K562 (cell line): ENCODE results near the gene PPP3CA. TPM values are rescaled to one million over a fixed set of nuclear protein-coding genes. Genes with fewer than 3 reads are reported as not detected.

Experiments used
- ATAC-seq: fragments of 200-7000 bp; cut with Tn5 transposase; 3 replicates; pipeline ENCODE4 v1.9.1; 2020; ENCODE audit warnings: moderate library complexity
- BruUV-seq: library from RNA; stranded (reverse); fragments of 400-500 nt; replicated peaks from 2 replicates; lab custom pipeline; 2021; lab: Mats Ljungman, UMichigan
- CTCF ChIA-PET: fragments of 300-600 bp; formaldehyde crosslinking; extraction: SDS; loops from one replicate; lab custom pipeline; 2021; ENCODE audit warnings: low intra/inter-chr PET ratio; lab: Yijun Ruan, JAX
- POLR2A ChIA-PET: fragments of 300-600, 350-650 bp; sonication (Branson Sonifier 250); formaldehyde crosslinking; extraction: SDS; loops from one replicate; lab custom pipeline; 2021; ENCODE audit warnings: antibody characterized with exemption, inconsistent platforms; lab: Yijun Ruan, JAX
- DNase-seq, 4 experiments: peaks; one replicate each; pipeline versions ENCODE4 v3.0.0 to v3.0.0-alpha.2; 2011 to 2018; ENCODE audit warnings: low spot score in 3 of 4, mixed read lengths in 3 of 4; ENCODE audit errors: extremely low read depth in 1 of 4
- FAIRE-seq: peaks from 2 replicates; lab custom pipeline; 2011; peaks lifted over from hg19 to GRCh38; lab: Jason Lieb, UNC
- H2AFZ ChIP-seq: 2 replicates; pipeline ENCODE4 v1.6.0; 2011; ENCODE audit warnings: low read depth, low read length, control low read depth, inconsistent platforms
- H3K27ac ChIP-seq: fragments of 200-600 bp; 3 replicates; pipeline ENCODE4 v1.8.0; 2011; ENCODE audit warnings: low read depth, mild to moderate bottlenecking, control low read depth, inconsistent platforms, low read length, moderate library complexity, mixed read lengths; ENCODE audit errors: extremely low read depth
- H3K27me3 ChIP-seq, 2 experiments: fragments of 300-600 bp in 1 of 2; 2 replicates in 1 of 2; 3 replicates in 1 of 2; pipeline versions ENCODE4 v1.6.0 to v1.8.0; 2011; ENCODE audit warnings: inconsistent platforms in 2 of 2, low read length in 2 of 2, mild to moderate bottlenecking in 1 of 2, mixed read lengths in 1 of 2, moderate library complexity in 1 of 2; ENCODE audit not compliant: control insufficient read depth in 2 of 2, insufficient read depth in 2 of 2
- H3K36me3 ChIP-seq: fragments of 300-600 bp; 3 replicates; pipeline ENCODE4 v1.8.0; 2011; ENCODE audit warnings: mild to moderate bottlenecking, low read length, inconsistent platforms; ENCODE audit not compliant: control insufficient read depth, insufficient read depth
- H3K4me1 ChIP-seq, 2 experiments: fragments of 200-600 bp in 1 of 2; replicated peaks in 1 of 2; 2 replicates in 1 of 2; 3 replicates in 1 of 2; pipeline versions ENCODE4 v1.5.1 to v1.8.0; 2011; ENCODE audit warnings: inconsistent platforms in 2 of 2, low read length in 2 of 2, mild to moderate bottlenecking in 1 of 2, mixed read lengths in 1 of 2, moderate library complexity in 1 of 2; ENCODE audit not compliant: control insufficient read depth in 2 of 2, insufficient read depth in 2 of 2
- H3K4me2 ChIP-seq: 2 replicates; pipeline ENCODE4 v1.6.1; 2011; ENCODE audit warnings: low read length, control low read depth, inconsistent platforms, mixed read lengths; ENCODE audit not compliant: insufficient read depth
- H3K4me3 ChIP-seq: fragments of 200-600 bp; sonication (generic), shearing (Covaris generic); 2 replicates; pipeline ENCODE4 v1.5.1; 2016; ENCODE audit warnings: control low read depth, inconsistent platforms
- H3K79me2 ChIP-seq: fragments of 200-600 bp; 3 replicates; pipeline ENCODE4 v1.8.0; 2011; ENCODE audit warnings: low read length, inconsistent platforms; ENCODE audit not compliant: control insufficient read depth, insufficient read depth
- H3K9ac ChIP-seq, 2 experiments: 2 replicates each; pipeline versions ENCODE4 v1.6.0 to v1.6.1; 2011; ENCODE audit warnings: low read depth in 2 of 2, low read length in 2 of 2, control low read depth in 1 of 2, inconsistent platforms in 1 of 2, mild to moderate bottlenecking in 1 of 2, mixed read lengths in 1 of 2; ENCODE audit not compliant: insufficient read depth in 1 of 2
- H3K9me1 ChIP-seq: one replicate; pipeline ENCODE4 v1.6.0; 2011; ENCODE audit warnings: inconsistent platforms, mild to moderate bottlenecking, low read length, moderate library complexity; ENCODE audit not compliant: control insufficient read depth, insufficient read depth
- H3K9me3 ChIP-seq: replicated peaks from 2 replicates; pipeline ENCODE4 v1.5.1; 2011; ENCODE audit warnings: low read depth, low read length, inconsistent platforms; ENCODE audit not compliant: control insufficient read depth, insufficient read depth
- H4K20me1 ChIP-seq: replicated peaks from 2 replicates; pipeline ENCODE4 v1.6.1; 2011; ENCODE audit warnings: low read length, inconsistent platforms, mixed read lengths; ENCODE audit not compliant: control insufficient read depth, insufficient read depth
- DNMT1 ChIP-seq: fragments of 450-650 bp; IDR thresholded peaks from 2 replicates; pipeline ENCODE4 v1.6.1; 2016; ENCODE audit warnings: antibody characterized with exemption, mild to moderate bottlenecking
- E2F3 ChIP-seq: fragments of 250-450 bp; sonication (Bioruptor Pico); IDR thresholded peaks from 2 replicates; pipeline ENCODE4 v1.4.0; 2020; ENCODE audit warnings: mild to moderate bottlenecking
- HEY1 ChIP-seq: fragments of 250-450 bp; sonication (Bioruptor Pico); IDR thresholded peaks from 2 replicates; pipeline ENCODE4 v1.5.0; 2020; ENCODE audit warnings: mild to moderate bottlenecking, moderate library complexity, borderline replicate concordance
- MBD1 ChIP-seq: fragments of 250-450 bp; sonication (Bioruptor Pico); IDR thresholded peaks from 2 replicates; pipeline ENCODE4 v1.8.0; 2022; ENCODE audit warnings: inconsistent platforms
- TFE3 ChIP-seq: fragments of 450-650 bp; formaldehyde crosslinking; IDR thresholded peaks from 2 replicates; pipeline ENCODE4 v1.4.0; 2020; ENCODE audit warnings: mild to moderate bottlenecking, mixed read lengths
- WGBS: fragments of 100-300 bp; shearing (Covaris generic); methylation state at CpG from one replicate; pipeline ENCODE4 v1.1.6; 2016; ENCODE audit warnings: low coverage, mixed read lengths; ENCODE audit not compliant: insufficient coverage; ENCODE audit errors: missing lambda C conversion rate; 5-methylcytosine and 5-hydroxymethylcytosine counted together
- in situ Hi-C: fragments of 300-500 bp; cut with MboI; formaldehyde crosslinking; loops from 4 replicates; pipeline ENCODE4 v1.15.0; 2018; ENCODE audit warnings: inconsistent platforms, mixed read lengths
- intact Hi-C: fragments of 100-400 bp; cut with micrococcal nuclease; formaldehyde crosslinking; loops from 2 replicates; pipeline ENCODE4 v1.14.2; 2022
- polyA plus RNA-seq, 8 experiments: library from polyadenylated mRNA; depleted of rRNA in 4 of 8; stranded (reverse) in 5 of 8; unstranded in 3 of 8; fragments of >200 nt; fragmentation: Nextera tagmentation in 2 of 8; fragmentation: Illumina TruSeq in 1 of 8; extraction: Ambion mirVana in 2 of 8; extraction: Trizol in 1 of 8; gene quantifications; 2 replicates each; pipeline versions ENCODE4 v1.2.1 to v1.2.3, GENCODE V29; 2011 to 2014; ENCODE audit warnings: inconsistent platforms in 1 of 8, missing spikeins in 1 of 8
- total RNA-seq, 7 experiments: library from RNA; depleted of rRNA in 6 of 7; stranded (reverse); fragments of >200 nt in 6 of 7; fragmentation: Illumina TruSeq in 2 of 7; extraction: Trizol in 2 of 7; gene quantifications; 2 replicates each; pipeline versions ENCODE4 v1.2.1 to v1.2.3, GENCODE V29; 2011 to 2021; ENCODE audit warnings: low replicate concordance in 1 of 7

The PPP3CA gene
- total and polyA plus RNA-seq, 9 of the 15 experiments (the other 6 are each of a cell fraction or from before 2014, with no cell fraction given) = 0.94 to 3.2 (median 1.6) TPM

DNA sequence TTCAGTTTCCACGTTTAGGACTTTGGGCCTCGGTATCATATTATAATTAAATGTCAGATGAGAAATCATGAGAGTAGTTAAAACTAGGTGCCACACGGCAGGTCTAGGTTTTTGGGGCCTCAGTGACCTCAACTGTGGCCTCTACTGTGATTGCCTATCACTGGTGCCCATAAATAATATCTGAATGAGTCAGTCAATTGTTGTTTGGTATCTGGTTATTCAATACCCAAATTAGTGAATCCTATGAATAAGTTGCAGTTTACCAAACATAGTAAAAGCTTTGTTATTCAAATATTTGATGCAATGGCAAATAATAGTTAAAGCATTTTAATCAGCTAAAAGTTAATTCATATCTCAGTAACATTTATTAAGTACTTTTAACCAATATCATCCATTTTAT lies 188.8 kb downstream of the PPP3CA start:
- Histone ChIP-seq H3K4me3 (no peak overlapping the region), H3K9me1 (no peaks in the 10 kb centered on the region), H3K9me3 (no peaks in the 10 kb centered on the region), H3K4me1 (no peaks in the 10 kb centered on the region), H3K36me3 (no peaks in the 10 kb centered on the region), H3K4me2 (no peak overlapping the region), H3K79me2 (no peaks in the 10 kb centered on the region), H2AFZ (no peak overlapping the region), H4K20me1 (no peaks in the 10 kb centered on the region), H3K27me3 (no peaks in the 10 kb centered on the region), H3K9ac (no peak overlapping the region), H3K27ac (no peak overlapping the region)
- DNase-seq (no peak), FAIRE-seq (no peak), ATAC-seq (no peak)
- CTCF ChIA-PET = no interaction called here
- no TSS peak for BruUV-seq
- no peak for TF ChIP-seq TFE3 (CRISPR knock-in tag)
- no peak for TF ChIP-seq HEY1 (CRISPR knock-in tag)
- no peak for TF ChIP-seq E2F3 (CRISPR knock-in tag)
- no peak for TF ChIP-seq MBD1 (CRISPR knock-in tag)
- TF ChIP-seq DNMT1 = no peak
- WGBS = 2% methylated on average over 3 of the region's 3 CpGs
- intact Hi-C loops = no loop called here
- POLR2A ChIA-PET = no interaction called here
- in situ Hi-C loops = no loop called here
